B cell (primary cell): ENCODE data around the gene H2BK1. TPM values are rescaled to one million over a fixed set of nuclear protein-coding genes. Genes with fewer than 3 reads are reported as not detected.

Source experiments
- ATAC-seq: fragments of 200-7000 bp; cut with Tn5 transposase; one replicate; pipeline ENCODE4 v1.10.0; 2021; ENCODE audit warnings: low read depth, mild to moderate bottlenecking, moderate number of reproducible peaks, moderate library complexity
- CTCF ChIA-PET: fragments of 350-600 bp; sonication (Branson Sonifier 250); formaldehyde crosslinking; loops from one replicate; lab custom pipeline; 2021; ENCODE audit warnings: antibody characterized with exemption, inconsistent platforms; lab: Charles Lee
- POLR2A ChIA-PET: fragments of 350-600 bp; sonication (Branson Sonifier 250); formaldehyde crosslinking; loops from one replicate; lab custom pipeline; 2021; ENCODE audit warnings: antibody characterized with exemption; lab: Charles Lee
- DNase-seq: peaks from one replicate; pipeline ENCODE4 v3.0.0; 2013
- H2AFZ ChIP-seq: 2 replicates; pipeline ENCODE4 v1.6.1; 2012; ENCODE audit warnings: mild to moderate bottlenecking, low read depth, low read length; ENCODE audit not compliant: insufficient read depth, poor library complexity, severe bottlenecking
- H3K27ac ChIP-seq, 2 donors: 1 replicate in 1 of 2; 2 replicates in 1 of 2; pipeline ENCODE4 v1.5.1; 2012 to 2013; ENCODE audit warnings: low read length in 2 of 2, mild to moderate bottlenecking in 2 of 2, moderate library complexity in 1 of 2
- H3K27me3 ChIP-seq, 4 experiments: fragments of 200-600 bp in 1 of 4; sonication (generic) in 1 of 4; replicated peaks in 1 of 4; 1 replicate in 2 of 4; 2 replicates in 2 of 4; pipeline versions ENCODE4 v1.6.1 to v1.7.0; 2013 to 2016; ENCODE audit warnings: low read length in 3 of 4, mild to moderate bottlenecking in 2 of 4, mixed read lengths in 1 of 4, moderate library complexity in 1 of 4; ENCODE audit not compliant: insufficient read depth in 4 of 4, control insufficient read depth in 3 of 4; ENCODE audit errors: control extremely low read depth in 1 of 4
- H3K36me3 ChIP-seq, 2 experiments: replicated peaks in 1 of 2; 1 replicate in 1 of 2; 2 replicates in 1 of 2; pipeline versions ENCODE4 v1.6.1 to v1.7.1; 2013; ENCODE audit warnings: low read length in 1 of 2; ENCODE audit not compliant: insufficient read depth in 2 of 2, control insufficient read depth in 1 of 2; ENCODE audit errors: control extremely low read depth in 1 of 2, extremely low read depth in 1 of 2
- H3K4me1 ChIP-seq, 2 donors: fragments of 200-600 bp in 1 of 2; sonication (generic) in 1 of 2; 1 replicate in 1 of 2; 2 replicates in 1 of 2; pipeline versions ENCODE4 v1.5.1 to v1.6.1; 2013 to 2017; ENCODE audit warnings: low read length in 2 of 2; ENCODE audit not compliant: control insufficient read depth in 2 of 2, insufficient read depth in 2 of 2
- H3K4me2 ChIP-seq: replicated peaks from 2 replicates; pipeline ENCODE3; 2012; ENCODE audit warnings: mild to moderate bottlenecking, low read depth, low read length; ENCODE audit not compliant: poor library complexity, severe bottlenecking
- H3K4me3 ChIP-seq, 5 experiments: fragments of 200-600 bp in 1 of 5; sonication (generic) in 1 of 5; 1 replicate in 3 of 5; 2 replicates in 2 of 5; pipeline versions ENCODE4 v1.5.1 to v1.7.0; 2011 to 2016; ENCODE audit warnings: low read length in 4 of 5, mild to moderate bottlenecking in 4 of 5, low read depth in 2 of 5, control low read depth in 1 of 5, moderate library complexity in 1 of 5; ENCODE audit not compliant: insufficient read depth in 1 of 5; ENCODE audit errors: control extremely low read depth in 1 of 5, extremely low read depth in 1 of 5
- H3K79me2 ChIP-seq: fragments of 200-600 bp; sonication (generic); one replicate; pipeline ENCODE4 v1.6.0; 2016; ENCODE audit warnings: low read length; ENCODE audit not compliant: control insufficient read depth, insufficient read depth
- H3K9ac ChIP-seq: fragments of 200-600 bp; sonication (generic); 2 replicates; pipeline ENCODE4 v1.6.1; 2017; ENCODE audit warnings: mild to moderate bottlenecking, low read length, moderate library complexity
- H3K9me3 ChIP-seq, 3 donors: one replicate each; pipeline versions ENCODE4 v1.6.1 to v1.7.1; 2013; ENCODE audit warnings: low read length in 2 of 3; ENCODE audit not compliant: control insufficient read depth in 2 of 3, insufficient read depth in 1 of 3; ENCODE audit errors: control extremely low read depth in 1 of 3
- H4K20me1 ChIP-seq: 2 replicates; pipeline ENCODE4 v1.6.0; 2012; ENCODE audit warnings: mild to moderate bottlenecking, low read length; ENCODE audit not compliant: insufficient read depth, control insufficient read depth, poor library complexity, severe bottlenecking
- H3K27ac Mint-ChIP-seq: one replicate; pipeline ENCODE4 v1.8.0; 2021; ENCODE audit warnings: mixed read lengths
- H3K27me3 Mint-ChIP-seq: one replicate; pipeline ENCODE4 v1.8.0; 2021; ENCODE audit warnings: mixed read lengths
- H3K4me1 Mint-ChIP-seq: one replicate; pipeline ENCODE4 v1.8.0; 2021; ENCODE audit warnings: mixed read lengths
- H3K4me3 Mint-ChIP-seq: one replicate; pipeline ENCODE4 v1.8.0; 2021; ENCODE audit warnings: mixed read lengths
- H3K9me3 Mint-ChIP-seq: one replicate; pipeline ENCODE4 v1.8.0; 2022; ENCODE audit warnings: mixed read lengths; ENCODE audit not compliant: insufficient read depth
- CTCF ChIP-seq: fragments of 200-600 bp; IDR thresholded peaks from one replicate; pipeline ENCODE4 v1.8.0; 2022; ENCODE audit warnings: antibody characterized with exemption, mild to moderate bottlenecking
- EZH2 ChIP-seq: IDR thresholded peaks from 2 replicates; pipeline ENCODE4 v1.6.1; 2012; ENCODE audit warnings: borderline replicate concordance, low read depth, mild to moderate bottlenecking, moderate library complexity, low read length; ENCODE audit not compliant: insufficient read depth, poor library complexity, severe bottlenecking
- WGBS: methylation state at CpG from one replicate; pipeline ENCODE4 v1.1.5; 2013; ENCODE audit warnings: missing lambda C conversion rate; ENCODE audit not compliant: insufficient coverage; 5-methylcytosine and 5-hydroxymethylcytosine counted together
- intact Hi-C: fragments of 100-400 bp; cut with micrococcal nuclease; formaldehyde crosslinking; loops from one replicate; pipeline ENCODE4 v1.10.0; 2022
- polyA plus RNA-seq: library from polyadenylated mRNA; depleted of rRNA; stranded (reverse); fragments of >200 nt; gene quantifications from 2 replicates; pipeline ENCODE4 v1.2.3, GENCODE V29; 2012
- total RNA-seq, 2 donors: library from RNA; stranded (reverse); fragments of 120-200 nt in 1 of 2; gene quantifications; 1 replicate in 1 of 2; 2 replicates in 1 of 2; pipeline versions ENCODE4 v1.2.3 to v1.2.4, GENCODE V29; 2013 to 2022

Gene H2BK1
- total and polyA plus RNA-seq, 2 donors (not counting 1 experiment from before 2014, with no cell fraction given) = 4.2 TPM; not detected in 1

DNA sequence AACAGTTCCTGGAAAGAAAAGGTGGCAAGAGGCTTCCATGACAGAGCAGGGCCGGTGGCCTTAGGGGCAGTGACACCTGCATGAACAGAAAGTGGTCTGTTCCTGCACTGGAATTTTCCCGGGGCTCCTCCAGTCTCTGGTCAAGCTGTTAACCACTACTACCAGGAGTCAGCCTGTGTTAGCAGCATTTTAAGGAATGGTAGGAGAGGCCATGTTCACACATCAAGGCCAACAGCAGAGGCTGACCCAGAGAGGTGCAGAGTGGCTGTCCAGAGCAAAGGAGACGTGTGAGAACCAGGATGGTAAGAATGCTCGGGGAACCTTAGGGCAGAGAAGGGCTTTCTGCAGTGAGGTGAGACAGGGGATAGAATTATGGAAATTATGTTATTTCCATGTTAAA is 8.5 kb downstream of the H2BK1 start:
- POLR2A ChIA-PET = no interaction called here
- TF ChIP-seq CTCF = no peak
- TF ChIP-seq EZH2 = no peak
- Histone ChIP-seq H3K79me2 (no peaks in the 10 kb centered on the region), H3K9ac (no peak overlapping the region), H3K27me3 (peaks cover 0 to 26% (median 1%) of the 10 kb centered on the region in 4 experiments), H3K27ac (no peak overlapping the region), H3K36me3 (no peaks in the 10 kb centered on the region), H3K4me2 (no peak overlapping the region), H3K4me1 (no peaks in the 10 kb centered on the region), H3K4me3 (no peak overlapping the region), H3K9me3 (no peaks in the 10 kb centered on the region), H2AFZ (no peak overlapping the region), H4K20me1 (no peaks in the 10 kb centered on the region)
- DNase-seq (no peak), ATAC-seq (no peak)
- CTCF ChIA-PET = no interaction called here
- Mint-ChIP-seq H3K27ac (no peak overlapping the region), H3K4me3 (no peak overlapping the region), H3K4me1 (no peaks in the 10 kb centered on the region), H3K27me3 (peaks cover 22% of the 10 kb centered on the region), H3K9me3 (no peaks in the 10 kb centered on the region)
- WGBS = 100% methylated on average over 3 of the region's 4 CpGs
- intact Hi-C loops = no loop called here

- DNase-seq = no peak
- 89% methylated on average over 1 of the region's 3 CpGs for WGBS
- Histone ChIP-seq H3K27me3 (peaks cover 0 to 26% (median 1%) of the 10 kb centered on the region in 4 experiments), H3K79me2 (no peaks in the 10 kb centered on the region), H3K9ac (no peak overlapping the region), H3K27ac (no peak overlapping the region), H3K4me2 (no peak overlapping the region), H3K36me3 (no peaks in the 10 kb centered on the region), H3K4me3 (no peak overlapping the region), H2AFZ (no peak overlapping the region), H3K9me3 (no peaks in the 10 kb centered on the region), H3K4me1 (no peaks in the 10 kb centered on the region), H4K20me1 (no peaks in the 10 kb centered on the region)
- TF ChIP-seq CTCF (no peak), EZH2 (no peak)
- intact Hi-C loops = no loop called here
- Mint-ChIP-seq H3K27me3 (peaks cover 20% of the 10 kb centered on the region), H3K4me3 (no peak overlapping the region), H3K9me3 (no peaks in the 10 kb centered on the region), H3K27ac (no peak overlapping the region), H3K4me1 (no peaks in the 10 kb centered on the region)
- ChIA-PET CTCF (no interaction called here), POLR2A (no interaction called here)
- ATAC-seq = no peak
Measured at GRCh38 chr7:151201344-151201743, 8.9 kb downstream of the H2BK1 start.
